SU-DHL-6 (cell line): Measurements from ENCODE around the gene WTAP.

Experiments
- EZH2phosphoT487 ChIP-seq: fragments of 200-600 bp; sonication (generic), shearing (Covaris generic); conservative IDR thresholded peaks from 2 replicates; pipeline ENCODE4 v1.6.1; 2018; ENCODE audit warnings: mild to moderate bottlenecking, antibody characterized with exemption, low read length, moderate library complexity, mixed read lengths
- TF ChIP-seq, protein P1 (sequence below): fragments of 200-600 bp; sonication (generic); IDR thresholded peaks from one replicate; pipeline ENCODE4 v1.5.1; 2017; ENCODE audit warnings: antibody characterized with exemption, mild to moderate bottlenecking, low read length, moderate library complexity; ENCODE audit not compliant: insufficient read depth, poor library complexity, severe bottlenecking

DNA sequence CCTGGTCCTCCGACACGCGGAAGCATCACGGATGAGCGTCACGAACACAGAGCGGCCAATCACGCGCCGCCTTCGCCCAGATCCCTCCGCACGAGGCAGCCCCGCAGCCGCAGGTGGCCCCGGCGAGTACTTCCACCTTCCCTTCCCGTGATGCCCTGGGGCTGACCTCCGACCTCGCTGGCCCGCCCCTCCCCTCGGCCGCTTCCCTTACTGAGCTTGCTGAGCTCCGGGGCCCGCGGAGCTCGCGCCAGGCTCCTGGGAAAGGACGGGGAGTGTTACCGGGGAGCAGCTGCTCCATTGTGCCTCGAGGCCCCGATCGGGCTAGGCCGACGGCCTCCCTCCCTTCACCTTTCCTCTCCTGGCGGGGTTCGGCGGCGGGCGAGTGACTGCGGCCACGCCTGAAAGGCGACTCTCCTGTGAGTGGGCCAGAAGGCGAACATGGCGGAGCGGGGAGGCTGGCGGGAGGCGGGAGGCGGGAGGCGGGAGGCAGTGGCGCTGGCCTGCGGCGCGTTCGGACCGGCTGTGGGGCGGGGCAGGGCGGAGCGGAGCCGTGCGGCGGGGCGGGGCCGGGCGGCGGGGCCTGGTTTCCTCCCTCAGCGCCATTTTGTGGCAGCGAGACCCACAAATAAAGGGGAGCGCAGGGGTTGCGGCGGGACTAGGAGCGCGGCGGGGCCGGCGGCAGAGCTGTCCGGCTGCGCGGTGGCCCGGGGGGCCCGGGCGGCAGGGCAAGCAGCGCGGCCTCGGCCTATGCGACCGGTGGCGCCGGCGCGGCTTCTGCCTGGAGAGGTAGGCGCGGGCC, at the start of gene WTAP:
- TF ChIP-seq, protein P1, sequence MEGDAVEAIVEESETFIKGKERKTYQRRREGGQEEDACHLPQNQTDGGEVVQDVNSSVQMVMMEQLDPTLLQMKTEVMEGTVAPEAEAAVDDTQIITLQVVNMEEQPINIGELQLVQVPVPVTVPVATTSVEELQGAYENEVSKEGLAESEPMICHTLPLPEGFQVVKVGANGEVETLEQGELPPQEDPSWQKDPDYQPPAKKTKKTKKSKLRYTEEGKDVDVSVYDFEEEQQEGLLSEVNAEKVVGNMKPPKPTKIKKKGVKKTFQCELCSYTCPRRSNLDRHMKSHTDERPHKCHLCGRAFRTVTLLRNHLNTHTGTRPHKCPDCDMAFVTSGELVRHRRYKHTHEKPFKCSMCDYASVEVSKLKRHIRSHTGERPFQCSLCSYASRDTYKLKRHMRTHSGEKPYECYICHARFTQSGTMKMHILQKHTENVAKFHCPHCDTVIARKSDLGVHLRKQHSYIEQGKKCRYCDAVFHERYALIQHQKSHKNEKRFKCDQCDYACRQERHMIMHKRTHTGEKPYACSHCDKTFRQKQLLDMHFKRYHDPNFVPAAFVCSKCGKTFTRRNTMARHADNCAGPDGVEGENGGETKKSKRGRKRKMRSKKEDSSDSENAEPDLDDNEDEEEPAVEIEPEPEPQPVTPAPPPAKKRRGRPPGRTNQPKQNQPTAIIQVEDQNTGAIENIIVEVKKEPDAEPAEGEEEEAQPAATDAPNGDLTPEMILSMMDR = no peak
- no peak for TF ChIP-seq EZH2phosphoT487
